Peyer's patch (tissue), 4 donors: ENCODE results near the gene GM2A.
A peak's percentile ranks its signal among the peaks of the same experiment; 100 is the strongest.

Source experiments
- CTCF ChIP-seq, 6 experiments: fragments of 450-650 bp in 4 of 6; fragments of 200-600 bp in 2 of 6; sonication (generic) in 1 of 6; IDR thresholded peaks; one replicate each; pipeline ENCODE4 v1.5.1; 2017 to 2019; ENCODE audit warnings: antibody characterized with exemption in 6 of 6, mild to moderate bottlenecking in 3 of 6, moderate library complexity in 1 of 6
- POLR2A ChIP-seq, 2 donors: fragments of 450-650 bp; IDR thresholded peaks; one replicate each; pipeline ENCODE4 v1.5.1; 2017; ENCODE audit warnings: antibody characterized with exemption in 2 of 2, mild to moderate bottlenecking in 2 of 2, moderate library complexity in 2 of 2

- TF ChIP-seq CTCF (IDR thresholded peaks at IDR 0.05), result peak in 5 of 6 experiments; percentile 30 to 54 (median 37)
- TF ChIP-seq POLR2A (IDR thresholded peaks at IDR 0.05), result no peak
These were observed 45.3 kb downstream of the GM2A start for GRCh38 chr5:151298063-151298855.
